Activated T-cell treated with anti-CD3 and anti-CD28 coated beads, Interleukin-2, amount 50 U/mL, for 24 hours (primary cell): ENCODE data around the gene TFR2.
"Not testable (repeated sequence)": the region's sequence is repeated elsewhere in the genome, so short reads cannot be mapped to it uniquely, and the experiment has no call there.

ENCODE experiments used
- DNase-seq: peaks from one replicate; pipeline ENCODE4 v3.0.0-alpha.2; 2020
- H3K27ac Mint-ChIP-seq: 2 replicates; pipeline ENCODE4 v1.8.0; 2020; ENCODE audit warnings: mild to moderate bottlenecking, mixed read lengths
- H3K27me3 Mint-ChIP-seq: 2 replicates; pipeline ENCODE4 v1.8.0; 2020; ENCODE audit warnings: mixed read lengths
- H3K36me3 Mint-ChIP-seq: 2 replicates; pipeline ENCODE4 v1.8.0; 2020; ENCODE audit warnings: low read depth, mixed read lengths
- H3K4me1 Mint-ChIP-seq: 2 replicates; pipeline ENCODE4 v1.8.0; 2020; ENCODE audit warnings: low read depth, mixed read lengths
- H3K4me3 Mint-ChIP-seq: 2 replicates; pipeline ENCODE4 v1.8.0; 2020; ENCODE audit warnings: mild to moderate bottlenecking, moderate library complexity, mixed read lengths
- H3K9me3 Mint-ChIP-seq: 2 replicates; pipeline ENCODE4 v1.8.0; 2020; ENCODE audit warnings: mixed read lengths

Gene TFR2

DNA sequence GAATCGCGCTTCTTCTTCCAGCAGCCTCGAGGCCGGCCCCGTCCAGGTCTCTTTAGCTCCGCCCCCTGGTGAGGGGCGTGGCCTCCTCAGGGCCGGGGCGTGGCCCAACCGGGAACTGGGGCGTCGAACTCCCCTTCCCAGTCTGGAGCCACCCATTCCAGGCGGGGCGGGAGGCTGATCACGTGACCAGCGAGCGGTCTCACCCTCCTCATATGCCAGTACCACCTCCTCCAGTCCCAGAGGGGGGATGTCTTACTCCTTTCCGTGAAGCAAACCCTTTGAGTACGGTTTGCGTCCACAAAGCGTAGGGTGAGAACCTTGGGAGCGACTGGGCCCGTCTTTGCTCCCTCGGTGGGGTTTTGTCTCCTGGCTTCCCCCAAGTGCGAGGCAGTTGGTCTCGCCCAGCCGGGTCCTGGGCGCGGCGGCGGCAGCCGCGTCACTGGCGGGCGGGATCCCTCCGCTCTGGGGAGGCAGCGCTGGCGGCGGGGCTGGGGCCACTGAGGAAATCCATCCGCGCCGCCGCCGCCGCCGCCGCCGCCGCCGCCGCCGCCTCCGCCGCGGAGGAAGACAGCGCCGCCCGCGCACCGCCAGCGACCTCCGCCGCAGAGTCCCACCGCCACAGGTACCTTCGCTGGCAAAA lies 32.1 kb upstream of the TFR2 start, which contains the start of gene GNB2:
GNB2 (plus strand) TSS at position 439 of the 640 bp plus-strand sequence. CDS start 2,526 bp downstream, outside the sequence.
- H3K9me3 Mint-ChIP-seq: no peaks in the 10 kb centered on the region
- peak within 1 kb of the TSS; percentile 96 for H3K4me3 Mint-ChIP-seq
- H3K27me3 Mint-ChIP-seq: no peaks in the 10 kb centered on the region
- peak; percentile 100 for DNase-seq
- H3K27ac Mint-ChIP-seq: peak within 1 kb of the TSS; percentile 97
- H3K36me3 Mint-ChIP-seq: peaks cover 31% of the 10 kb centered on the region
- H3K4me1 Mint-ChIP-seq: peaks cover 18% of the 10 kb centered on the region

DNA sequence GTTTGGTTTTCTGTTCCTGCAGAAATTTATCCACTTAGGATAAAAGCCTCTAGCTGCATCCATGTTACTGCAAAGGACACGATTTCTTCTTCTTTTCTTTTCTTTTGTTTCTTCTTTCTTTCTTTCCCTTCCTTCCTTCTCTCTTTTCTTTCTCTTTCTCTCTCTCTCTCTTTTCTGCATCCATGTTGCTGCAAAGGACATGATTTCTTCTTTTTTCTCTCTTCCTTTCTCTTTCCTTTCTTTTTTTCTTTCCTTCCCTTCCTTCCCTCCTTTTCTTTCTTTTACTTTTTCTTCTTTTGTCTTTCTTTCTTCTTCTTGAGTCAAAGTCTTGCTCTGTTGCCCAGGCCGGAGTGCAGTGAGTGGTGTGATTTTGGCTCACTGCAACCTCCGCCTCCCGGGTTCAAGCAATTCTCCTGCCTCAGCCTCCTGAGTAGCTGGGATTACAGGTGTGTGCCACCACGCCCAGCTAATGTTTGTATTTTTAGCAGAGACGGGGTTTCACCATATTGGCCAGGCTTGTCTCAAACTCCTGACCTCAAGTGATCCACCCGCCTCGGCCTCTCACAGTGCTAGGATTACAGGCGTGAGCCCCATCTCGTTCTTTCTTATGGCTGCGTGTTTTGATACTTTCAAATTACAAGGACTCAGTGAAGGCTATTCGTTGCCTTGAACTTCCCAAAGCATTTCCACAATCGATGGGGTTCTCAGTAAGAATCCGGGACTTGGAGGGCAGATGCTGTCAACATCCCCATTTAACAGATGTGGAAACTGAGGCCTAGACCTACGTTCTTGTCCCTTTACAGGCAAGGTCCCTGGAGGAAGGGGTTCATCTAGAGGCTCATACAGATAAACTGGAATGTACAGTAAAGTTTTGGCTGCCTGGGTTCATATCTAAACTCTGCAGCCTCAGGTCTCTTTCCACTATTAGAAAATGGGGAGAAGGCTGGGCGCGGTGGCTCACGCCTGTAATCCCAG lies 30.3 kb upstream of the TFR2 start:
- Mint-ChIP-seq H3K36me3 (peaks cover 16% of the 10 kb centered on the region), H3K4me3 (no peak overlapping the region), H3K27me3 (no peaks in the 10 kb centered on the region), H3K9me3 (no peaks in the 10 kb centered on the region), H3K4me1 (peaks cover 8% of the 10 kb centered on the region), H3K27ac (no peak overlapping the region)
- no peak for DNase-seq

DNA sequence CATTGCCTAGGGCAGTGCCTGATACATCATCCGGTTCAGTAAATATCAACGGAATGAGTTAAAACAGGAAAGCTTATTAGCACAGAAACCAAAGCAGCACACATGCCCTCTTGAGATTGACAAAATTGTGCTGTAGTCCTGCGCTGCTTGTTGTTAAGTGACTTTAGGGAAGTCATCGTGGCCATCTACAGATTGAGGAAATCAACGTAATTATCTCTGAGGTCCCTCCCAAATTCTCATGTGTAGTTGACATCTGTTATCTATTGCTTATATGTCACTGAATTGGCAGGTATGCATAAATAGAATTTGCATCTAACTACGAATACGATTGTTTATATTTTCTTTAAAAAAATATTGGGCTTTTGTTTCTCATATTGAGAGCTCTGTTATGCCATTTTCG lies 28.7 kb upstream of the TFR2 start:
- Mint-ChIP-seq H3K4me1 (peaks cover 4% of the 10 kb centered on the region), H3K27me3 (no peaks in the 10 kb centered on the region), H3K9me3 (no peaks in the 10 kb centered on the region), H3K27ac (no peak overlapping the region), H3K4me3 (no peak overlapping the region), H3K36me3 (peaks cover 10% of the 10 kb centered on the region)
- DNase-seq: no peak

DNA sequence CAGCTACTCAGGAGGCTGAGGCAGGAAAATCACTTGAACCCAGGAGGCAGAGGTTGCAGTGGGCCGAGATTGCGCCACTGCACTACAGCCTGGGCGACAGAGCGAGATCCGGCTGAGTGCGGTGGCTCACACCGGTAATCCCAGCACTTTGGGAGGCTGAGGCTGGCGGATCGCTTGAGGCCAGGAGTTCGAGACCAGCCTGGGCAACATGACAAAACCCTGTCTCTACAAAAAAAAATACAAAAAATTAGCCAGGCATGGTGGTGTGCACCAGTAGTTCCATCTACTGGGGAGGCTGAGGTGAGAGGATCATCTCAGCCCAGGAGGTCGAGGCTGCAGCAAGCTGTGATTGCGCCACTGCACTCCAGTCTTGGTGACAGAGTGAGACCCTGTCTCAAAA lies 27.8 kb upstream of the TFR2 start:
- not testable (repeated sequence) for H3K4me3 Mint-ChIP-seq, H3K27ac Mint-ChIP-seq, H3K9me3 Mint-ChIP-seq, H3K4me1 Mint-ChIP-seq, DNase-seq, H3K27me3 Mint-ChIP-seq, H3K36me3 Mint-ChIP-seq

DNA sequence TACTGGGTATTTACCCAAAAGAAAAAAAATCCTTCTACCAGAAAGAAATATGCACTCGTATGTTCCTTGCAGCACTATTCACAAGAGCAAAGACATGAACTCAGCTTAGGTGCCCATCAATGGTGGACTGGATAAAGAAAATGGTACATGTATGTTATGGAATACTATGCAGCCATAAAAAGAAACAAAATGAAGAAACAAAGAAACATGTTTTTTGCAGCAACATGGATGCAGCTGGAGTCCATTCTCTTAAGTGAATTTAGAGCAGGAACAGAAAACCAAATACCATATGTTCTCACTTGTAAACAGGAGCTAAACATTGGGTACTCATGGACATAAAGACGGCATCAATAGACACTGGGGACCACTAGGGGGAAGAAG lies 26.7 kb upstream of the TFR2 start:
- DNase-seq: no peak
- no peak overlapping the region for H3K27ac Mint-ChIP-seq
- H3K27me3 Mint-ChIP-seq: no peaks in the 10 kb centered on the region
- peaks cover 3% of the 10 kb centered on the region for H3K4me1 Mint-ChIP-seq
- H3K36me3 Mint-ChIP-seq: no peaks in the 10 kb centered on the region
- no peak overlapping the region for H3K4me3 Mint-ChIP-seq
- no peaks in the 10 kb centered on the region for H3K9me3 Mint-ChIP-seq

DNA sequence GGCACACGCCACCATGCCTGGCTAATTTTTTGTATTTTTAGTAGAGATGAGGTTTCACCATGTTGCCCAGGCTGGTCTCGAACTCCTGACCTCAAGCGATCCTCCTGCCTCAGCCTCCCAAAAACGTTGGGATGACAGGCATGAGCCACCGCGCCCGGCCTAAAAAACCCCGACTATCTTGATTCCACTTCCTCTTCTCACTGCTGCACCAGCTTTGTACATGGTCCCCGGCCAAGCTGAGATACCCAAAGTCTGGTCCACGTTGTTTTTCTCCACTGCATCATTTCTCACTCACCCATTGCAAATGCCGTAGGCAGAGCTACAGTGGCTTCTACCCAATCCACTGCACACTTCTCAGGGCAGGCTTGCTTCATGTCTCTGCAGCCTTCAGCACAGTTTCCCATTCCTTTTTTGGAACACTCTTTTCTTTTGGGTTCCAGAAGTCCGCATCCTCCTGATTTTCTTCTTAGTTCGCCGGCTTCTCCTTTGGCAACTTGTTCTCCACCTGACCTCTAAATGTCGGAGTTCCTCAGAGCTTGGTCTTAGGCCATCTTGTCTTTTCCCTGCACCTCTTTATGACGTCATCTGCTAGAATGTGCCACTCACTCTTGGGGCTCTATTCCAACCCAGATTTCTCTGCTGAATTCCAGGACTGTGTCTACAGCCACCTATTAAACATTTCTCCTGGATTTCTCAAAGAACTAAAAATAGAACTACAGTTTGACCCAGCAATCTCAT lies 26.1 kb upstream of the TFR2 start:
- H3K27me3 Mint-ChIP-seq: no peaks in the 10 kb centered on the region
- no peaks in the 10 kb centered on the region for H3K36me3 Mint-ChIP-seq
- no peaks in the 10 kb centered on the region for H3K9me3 Mint-ChIP-seq
- DNase-seq: no peak
- H3K27ac Mint-ChIP-seq: no peak overlapping the region
- H3K4me3 Mint-ChIP-seq: no peak overlapping the region
- peaks cover under 1% of the 10 kb centered on the region for H3K4me1 Mint-ChIP-seq

DNA sequence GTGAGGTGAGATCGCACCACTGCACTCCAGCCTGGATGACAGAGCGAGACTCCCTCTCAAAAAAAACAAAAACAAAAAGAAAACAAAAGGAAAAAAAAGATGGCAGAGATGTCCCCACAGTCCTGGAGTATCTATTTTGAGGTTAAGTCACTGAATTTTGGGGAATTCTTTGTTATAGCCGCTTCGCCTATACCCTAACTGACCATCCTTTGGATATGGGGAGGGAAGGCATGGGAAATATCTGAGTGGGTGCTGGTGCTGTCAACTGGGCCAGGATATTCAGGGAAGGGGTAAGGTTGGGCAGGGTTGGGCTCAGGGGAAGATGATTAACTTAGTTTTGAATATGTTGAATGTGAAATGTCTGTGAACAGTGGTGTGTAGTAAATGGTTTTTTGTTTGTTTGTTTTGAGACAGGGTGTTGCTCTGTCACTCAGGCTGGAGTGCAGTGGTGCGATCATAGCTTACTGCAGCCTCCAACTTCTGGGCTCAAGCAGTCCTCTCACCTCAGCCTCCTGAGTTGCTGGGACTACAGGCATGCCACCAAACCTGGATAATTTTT lies 23.9 kb upstream of the TFR2 start:
- H3K4me3 Mint-ChIP-seq: no peak overlapping the region
- no peak overlapping the region for H3K27ac Mint-ChIP-seq
- peaks cover 2% of the 10 kb centered on the region for H3K27me3 Mint-ChIP-seq
- H3K4me1 Mint-ChIP-seq: no peaks in the 10 kb centered on the region
- DNase-seq: no peak
- H3K9me3 Mint-ChIP-seq: no peaks in the 10 kb centered on the region
- no peaks in the 10 kb centered on the region for H3K36me3 Mint-ChIP-seq

DNA sequence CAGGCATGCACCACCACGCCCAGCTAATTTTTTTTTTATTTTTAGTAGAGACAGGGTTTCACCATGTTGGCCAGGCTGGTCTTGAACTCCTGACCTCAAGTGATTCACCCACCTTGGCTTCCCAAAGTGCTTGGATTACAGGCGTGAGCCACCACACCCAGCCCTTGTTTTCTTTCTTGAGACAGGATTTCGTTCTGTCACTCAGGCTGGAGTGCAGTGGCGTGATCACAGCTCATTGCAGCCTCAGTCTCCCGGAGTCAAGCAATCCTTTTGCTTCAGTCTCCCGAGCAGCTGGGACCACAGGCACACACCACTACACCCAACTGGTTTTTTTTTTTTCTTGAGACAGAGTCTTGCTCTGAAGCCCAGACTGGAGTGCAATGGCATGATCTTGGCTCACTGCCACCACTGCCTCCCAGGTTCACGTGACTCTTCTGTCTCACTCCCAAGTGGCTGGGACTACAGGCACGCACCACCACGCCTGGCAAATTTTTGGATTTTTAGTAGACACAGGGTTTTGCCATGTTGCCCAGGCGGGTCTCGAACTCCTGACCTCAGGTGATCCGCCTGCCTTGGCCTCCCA lies 20.9 kb upstream of the TFR2 start:
- H3K4me3 Mint-ChIP-seq, H3K27ac Mint-ChIP-seq, H3K4me1 Mint-ChIP-seq, H3K36me3 Mint-ChIP-seq, H3K9me3 Mint-ChIP-seq, DNase-seq: not testable (repeated sequence)
- peaks cover 24% of the 10 kb centered on the region for H3K27me3 Mint-ChIP-seq

DNA sequence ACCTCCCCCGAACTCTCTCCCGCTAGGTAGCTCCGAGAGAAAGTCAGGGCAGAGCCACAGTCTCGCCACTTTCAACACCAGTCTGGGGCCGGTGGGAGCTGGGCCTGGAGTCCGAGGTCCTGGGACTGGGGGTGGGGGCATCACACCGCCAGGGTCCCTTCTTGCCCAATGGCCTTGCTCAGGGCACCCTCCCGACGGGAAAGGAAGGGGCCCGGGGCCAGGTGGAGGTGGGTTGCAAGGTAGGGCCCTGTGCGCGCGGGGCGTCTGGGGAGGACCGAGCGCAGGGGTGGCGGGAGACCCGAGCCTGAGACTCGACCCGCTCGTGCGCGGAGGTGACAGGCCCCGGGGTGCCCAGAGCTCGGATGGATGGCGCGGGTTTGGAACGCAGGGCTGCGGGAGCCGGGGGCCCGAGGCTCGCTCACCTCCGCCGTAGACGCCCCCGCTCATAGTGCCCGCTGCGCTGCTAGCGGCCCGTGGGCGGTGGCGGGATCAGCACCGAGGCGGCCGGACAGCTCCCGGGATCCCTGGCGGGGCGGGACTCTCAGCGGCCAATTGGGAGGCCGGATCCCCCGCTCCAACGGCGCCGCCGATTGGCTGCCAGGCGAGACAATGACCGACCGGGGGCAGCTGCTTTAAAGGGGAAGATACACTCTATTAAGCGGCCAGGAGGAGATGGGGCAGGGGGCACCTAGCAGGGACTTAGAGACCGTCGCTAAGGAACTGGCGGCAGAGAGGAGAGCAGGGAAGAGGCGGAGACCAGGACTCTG lies 14.7 kb upstream of the TFR2 start, which contains the start of gene ACTL6B:
ACTL6B (minus strand) TSS at position 541 of the 767 bp plus-strand sequence; CDS start at position 447, 94 bp downstream.
- H3K36me3 Mint-ChIP-seq: no peaks in the 10 kb centered on the region
- H3K4me1 Mint-ChIP-seq: peaks cover 3% of the 10 kb centered on the region
- DNase-seq: peak; percentile 74
- no peaks in the 10 kb centered on the region for H3K9me3 Mint-ChIP-seq
- peaks cover 54% of the 10 kb centered on the region for H3K27me3 Mint-ChIP-seq
- no peak within 1 kb of the TSS for H3K27ac Mint-ChIP-seq
- no peak within 1 kb of the TSS for H3K4me3 Mint-ChIP-seq

DNA sequence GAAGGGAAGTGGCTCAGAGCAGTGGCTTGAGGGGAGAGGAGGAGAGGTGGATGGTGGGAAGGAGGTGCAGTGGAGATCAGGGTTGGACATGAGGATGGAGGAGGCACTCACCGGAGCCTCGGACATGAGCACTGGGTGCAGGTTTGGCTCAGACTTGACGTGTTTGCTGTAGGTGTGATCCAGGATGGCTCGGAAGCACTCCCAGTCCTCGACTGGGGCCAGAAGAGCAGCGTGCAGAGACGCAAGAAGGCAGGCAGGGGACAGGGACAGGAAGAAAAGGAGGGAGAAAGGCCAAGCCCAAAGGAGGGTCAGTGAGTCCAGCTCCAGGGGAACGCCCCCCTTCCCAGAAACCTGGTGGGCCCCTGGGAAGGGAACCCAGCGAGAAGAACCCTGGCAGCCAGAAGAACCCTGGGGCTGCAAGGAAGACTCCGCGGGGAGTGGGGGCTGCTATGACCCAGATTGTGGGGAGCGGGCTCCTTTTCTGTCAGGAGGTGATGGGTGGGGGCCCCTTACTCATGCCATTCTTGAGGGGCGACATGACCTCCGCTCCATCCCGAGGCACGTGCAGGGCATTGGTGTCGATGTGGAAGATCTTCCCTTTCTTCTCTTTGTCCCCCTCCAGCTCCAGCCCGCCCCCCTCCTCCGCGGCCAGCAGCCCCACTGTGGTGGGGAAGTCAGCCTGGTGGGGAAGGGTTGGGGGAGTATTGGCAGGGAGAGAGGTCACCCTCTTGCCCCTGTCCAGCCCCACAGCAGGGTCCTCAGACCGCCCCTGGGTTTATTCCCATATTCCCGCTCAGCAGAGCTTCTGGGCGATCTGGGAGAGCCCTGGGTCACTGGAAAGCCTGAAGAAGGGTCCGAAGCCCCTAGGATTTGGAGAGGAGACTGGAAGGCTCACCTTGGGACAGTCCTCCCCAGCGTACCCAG lies 13.8 kb upstream of the TFR2 start:
- no peak for DNase-seq

DNA sequence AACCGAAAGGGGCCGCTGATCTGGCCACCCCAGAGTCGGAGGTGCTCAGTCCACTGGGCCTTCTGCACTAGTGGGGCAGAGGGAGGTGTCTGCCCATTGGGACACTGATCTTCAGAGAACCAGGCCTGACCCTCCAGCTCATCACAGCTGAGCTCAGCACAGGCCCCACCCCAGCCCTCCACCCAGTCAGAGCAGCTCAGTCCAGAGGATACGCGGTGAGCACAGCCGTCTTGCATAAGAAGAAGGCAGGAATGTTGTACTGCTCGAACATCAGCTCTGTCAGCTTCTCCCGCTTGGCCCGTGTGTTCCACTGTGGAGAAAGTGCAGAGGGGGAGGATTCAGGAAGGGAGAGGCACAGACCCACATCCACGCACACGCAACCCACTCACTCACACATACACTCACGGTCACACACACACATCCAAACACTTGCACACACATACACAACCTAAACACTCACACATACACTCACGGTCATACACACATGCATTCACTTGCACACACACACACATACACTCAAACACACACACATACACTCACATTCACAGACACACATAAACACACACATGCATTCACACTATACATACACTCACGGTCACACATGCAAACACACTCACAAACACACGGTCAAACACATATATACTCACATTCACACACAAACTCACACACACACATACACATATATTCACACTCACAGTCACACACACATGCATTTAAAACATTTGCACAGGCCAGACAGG lies 8.6 kb upstream of the TFR2 start:
- Mint-ChIP-seq H3K4me3 (no peak overlapping the region), H3K27me3 (peaks cover 29% of the 10 kb centered on the region), H3K9me3 (no peaks in the 10 kb centered on the region), H3K27ac (no peak overlapping the region), H3K36me3 (no peaks in the 10 kb centered on the region), H3K4me1 (peaks cover 1% of the 10 kb centered on the region)
- no peak for DNase-seq

More for the DNA sequence above, 13.8 kb upstream of the TFR2 start:
- no peak overlapping the region for H3K27ac Mint-ChIP-seq
- H3K36me3 Mint-ChIP-seq: no peaks in the 10 kb centered on the region
- H3K4me1 Mint-ChIP-seq: peaks cover 3% of the 10 kb centered on the region
- H3K9me3 Mint-ChIP-seq: no peaks in the 10 kb centered on the region
- peaks cover 57% of the 10 kb centered on the region for H3K27me3 Mint-ChIP-seq
- H3K4me3 Mint-ChIP-seq: no peak overlapping the region

DNA sequence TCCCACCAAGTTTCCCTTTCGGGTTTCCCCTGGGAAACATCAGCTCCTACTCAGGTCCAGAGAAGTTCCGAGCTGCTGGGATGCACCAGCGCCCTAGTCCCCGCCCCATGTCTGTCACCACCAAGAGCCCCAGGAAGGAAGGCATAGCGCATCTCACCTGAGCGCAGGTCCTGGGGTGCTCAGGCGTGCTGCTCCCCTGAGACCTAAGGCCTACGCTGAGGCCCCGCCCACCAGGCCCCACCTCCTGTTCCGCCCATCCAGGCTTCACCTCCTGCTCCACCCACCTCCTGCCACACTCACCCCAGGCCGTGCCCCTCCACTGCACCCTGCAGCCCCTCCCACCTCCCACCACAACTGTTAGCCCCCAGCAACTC lies 1.2 kb upstream of the TFR2 start:
- peaks cover 4% of the 10 kb centered on the region for H3K27me3 Mint-ChIP-seq
- no peaks in the 10 kb centered on the region for H3K9me3 Mint-ChIP-seq
- no peak overlapping the region for H3K4me3 Mint-ChIP-seq
- DNase-seq: peak; percentile 46
- H3K4me1 Mint-ChIP-seq: no peaks in the 10 kb centered on the region
- H3K36me3 Mint-ChIP-seq: no peaks in the 10 kb centered on the region
- H3K27ac Mint-ChIP-seq: no peak overlapping the region
